ENCODE results near the gene GPD2.
"Not testable (repeated sequence)": the region's sequence is repeated elsewhere in the genome, so short reads cannot be mapped to it uniquely, and the experiment has no call there.

GPD2 gene

GRCh38 chr2:156522864-156523440 lies 86.8 kb downstream of the GPD2 start:
- TF ChIP-seq, protein P1, sequence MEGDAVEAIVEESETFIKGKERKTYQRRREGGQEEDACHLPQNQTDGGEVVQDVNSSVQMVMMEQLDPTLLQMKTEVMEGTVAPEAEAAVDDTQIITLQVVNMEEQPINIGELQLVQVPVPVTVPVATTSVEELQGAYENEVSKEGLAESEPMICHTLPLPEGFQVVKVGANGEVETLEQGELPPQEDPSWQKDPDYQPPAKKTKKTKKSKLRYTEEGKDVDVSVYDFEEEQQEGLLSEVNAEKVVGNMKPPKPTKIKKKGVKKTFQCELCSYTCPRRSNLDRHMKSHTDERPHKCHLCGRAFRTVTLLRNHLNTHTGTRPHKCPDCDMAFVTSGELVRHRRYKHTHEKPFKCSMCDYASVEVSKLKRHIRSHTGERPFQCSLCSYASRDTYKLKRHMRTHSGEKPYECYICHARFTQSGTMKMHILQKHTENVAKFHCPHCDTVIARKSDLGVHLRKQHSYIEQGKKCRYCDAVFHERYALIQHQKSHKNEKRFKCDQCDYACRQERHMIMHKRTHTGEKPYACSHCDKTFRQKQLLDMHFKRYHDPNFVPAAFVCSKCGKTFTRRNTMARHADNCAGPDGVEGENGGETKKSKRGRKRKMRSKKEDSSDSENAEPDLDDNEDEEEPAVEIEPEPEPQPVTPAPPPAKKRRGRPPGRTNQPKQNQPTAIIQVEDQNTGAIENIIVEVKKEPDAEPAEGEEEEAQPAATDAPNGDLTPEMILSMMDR (conservative IDR thresholded peaks at IDR 0.05; ENCODE audit: low read depth, low read length) = no peak
- DNase-seq (ENCODE audit: low read depth) = no peak
- no peak overlapping the region for H3K4me3 ChIP-seq (ENCODE audit: low read depth, low read length)

DNA sequence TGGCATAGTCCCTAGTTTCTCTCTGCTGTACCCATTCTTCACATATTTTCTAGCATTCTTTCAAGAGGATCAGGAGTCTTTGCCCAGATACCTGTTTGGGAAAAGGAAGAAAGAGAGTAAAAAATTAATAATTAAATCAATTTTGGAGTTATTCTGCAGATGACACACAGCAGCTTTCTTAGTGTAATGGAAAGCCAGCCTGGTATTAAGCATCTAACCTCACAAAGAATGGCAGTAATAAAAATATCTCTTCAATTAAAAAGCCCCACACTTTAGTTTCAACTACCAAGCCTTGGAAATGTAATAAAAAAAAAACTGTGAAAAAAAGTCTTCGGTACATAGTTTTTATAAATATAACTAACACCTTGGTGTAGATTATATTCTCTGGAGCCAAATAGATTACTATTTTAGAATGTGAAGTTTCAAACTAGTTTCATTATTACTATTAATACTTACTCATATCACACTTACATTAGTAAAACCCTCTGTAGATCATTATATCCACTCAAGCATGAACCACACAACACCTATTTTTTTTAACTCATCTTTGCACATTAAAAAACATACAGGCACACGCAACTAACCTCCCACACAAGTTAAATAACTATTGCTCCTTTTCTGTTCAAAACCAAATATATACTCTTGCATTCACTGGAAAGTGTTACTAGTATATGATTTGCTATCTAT lies 90.9 kb downstream of the GPD2 start:
- TF ChIP-seq, protein P1 (conservative IDR thresholded peaks at IDR 0.05; ENCODE audit: low read depth, low read length) = no peak
- no peak overlapping the region for H3K4me3 ChIP-seq (ENCODE audit: low read depth, low read length)
- DNase-seq (ENCODE audit: low read depth) = no peak

- not testable (repeated sequence) for DNase-seq (ENCODE audit: low read depth); H3K4me3 ChIP-seq (ENCODE audit: low read depth, low read length)
These were observed 92.4 kb downstream of the GPD2 start for GRCh38 chr2:156528583-156528982.

DNA sequence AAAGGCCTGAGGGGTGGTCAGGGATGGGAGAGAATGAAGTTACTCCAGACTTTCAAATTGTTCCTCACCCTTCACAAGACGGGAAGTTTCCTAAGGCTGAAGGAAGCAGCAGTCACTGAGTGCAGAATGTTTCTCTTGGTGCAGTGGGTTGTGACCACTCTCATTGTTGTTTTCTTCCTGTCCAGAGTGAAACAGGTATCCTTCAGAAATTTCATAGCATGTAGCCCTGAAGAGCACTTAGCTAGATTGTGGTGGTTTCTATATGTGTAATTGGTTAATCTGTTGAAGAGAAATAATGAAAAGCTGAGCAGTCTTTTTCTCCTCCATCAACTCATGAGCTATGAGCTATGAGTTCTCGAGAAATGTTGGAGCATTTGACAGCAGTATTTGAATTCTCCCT lies 96.8 kb downstream of the GPD2 start:
- H3K4me3 ChIP-seq (ENCODE audit: low read depth, low read length) = no peak overlapping the region
- TF ChIP-seq, protein P1 (conservative IDR thresholded peaks at IDR 0.05; ENCODE audit: low read depth, low read length) = no peak
- no peak for DNase-seq (ENCODE audit: low read depth)

GRCh38 chr2:156536534-156536933 lies 100.4 kb downstream of the GPD2 start:
- TF ChIP-seq, protein P1 (conservative IDR thresholded peaks at IDR 0.05; ENCODE audit: low read depth, low read length) = no peak
- no peak overlapping the region for H3K4me3 ChIP-seq (ENCODE audit: low read depth, low read length)
- no peak for DNase-seq (ENCODE audit: low read depth)

DNA sequence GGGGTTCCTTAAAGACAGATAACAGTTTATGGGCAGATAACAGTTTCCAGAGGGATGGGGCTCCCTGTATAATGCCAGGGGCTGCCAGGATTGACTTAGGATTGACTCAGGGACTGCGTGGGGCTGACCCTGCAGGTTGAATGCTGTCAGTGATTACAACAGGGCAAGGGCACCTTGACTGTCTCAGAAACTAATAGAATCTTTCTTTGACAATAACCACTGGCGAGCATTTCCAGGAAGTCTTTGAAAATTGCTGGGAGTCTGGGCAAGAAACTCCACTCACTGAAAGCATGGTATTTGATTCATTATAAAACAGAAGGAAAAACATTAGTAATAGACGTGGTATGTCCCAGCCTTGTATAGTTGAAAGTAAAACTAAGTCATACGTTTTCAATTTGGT lies 101.0 kb downstream of the GPD2 start:
- peak; percentile 48 for DNase-seq (ENCODE audit: low read depth)
- no peak overlapping the region for H3K4me3 ChIP-seq (ENCODE audit: low read depth, low read length)
- TF ChIP-seq, protein P1 (conservative IDR thresholded peaks at IDR 0.05; ENCODE audit: low read depth, low read length) = no peak

DNA sequence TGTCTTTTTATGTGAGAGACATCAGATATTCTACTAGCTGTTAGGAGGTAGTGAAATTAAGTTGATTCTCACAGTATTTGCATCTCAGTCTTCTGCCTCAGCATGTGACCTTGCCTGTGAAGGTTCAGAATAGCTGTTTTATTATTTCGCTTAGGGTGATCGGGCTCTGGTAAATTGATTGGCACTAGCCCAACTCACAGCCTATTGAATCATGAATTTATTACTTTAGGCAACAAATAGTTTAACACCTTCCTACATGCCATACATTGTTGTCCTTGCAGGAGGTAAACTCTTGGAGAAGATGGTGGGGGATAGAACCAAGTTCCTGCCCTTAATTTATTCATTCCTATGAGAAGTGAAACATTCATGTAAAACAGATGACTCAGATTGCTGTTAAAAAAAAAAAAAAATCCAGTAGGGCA lies 101.9 kb downstream of the GPD2 start:
- H3K4me3 ChIP-seq (ENCODE audit: low read depth, low read length) = no peak overlapping the region
- TF ChIP-seq, protein P1 (conservative IDR thresholded peaks at IDR 0.05; ENCODE audit: low read depth, low read length) = no peak
- peak; percentile 26 for DNase-seq (ENCODE audit: low read depth)
